Activated T-cell treated with anti-CD3 and anti-CD28 coated beads, Interleukin-2, amount 50 U/mL, for 72 hours (primary cell): ENCODE results near the gene TRMT1. TPM values are rescaled to one million over a fixed set of nuclear protein-coding genes. Genes with fewer than 3 reads are reported as not detected.

Experiments
- ATAC-seq, 2 donors: fragments of 150-1000 bp; cut with Tn5 transposase; replicated peaks in 1 of 2; 2 replicates each; pipeline ENCODE4 v1.10.0; 2021; ENCODE audit warnings: moderate library complexity in 2 of 2, mild to moderate bottlenecking in 1 of 2
- DNase-seq, 2 donors: peaks; one replicate each; pipeline ENCODE4 v3.0.0; 2021 to 2022; ENCODE audit warnings: mixed read lengths in 1 of 2
- H3K27ac Mint-ChIP-seq: one replicate; pipeline ENCODE4 v1.8.0; 2022; ENCODE audit warnings: mild to moderate bottlenecking, moderate library complexity, mixed read lengths
- H3K27me3 Mint-ChIP-seq: one replicate; pipeline ENCODE4 v1.8.0; 2022; ENCODE audit warnings: low read depth, mixed read lengths
- H3K36me3 Mint-ChIP-seq, 2 donors: one replicate each; pipeline ENCODE4 v1.8.0; 2022; ENCODE audit warnings: mixed read lengths in 2 of 2, mild to moderate bottlenecking in 1 of 2; ENCODE audit not compliant: insufficient read depth in 2 of 2
- H3K4me1 Mint-ChIP-seq: one replicate; pipeline ENCODE4 v1.8.0; 2022; ENCODE audit warnings: low read depth, mixed read lengths
- H3K4me3 Mint-ChIP-seq, 2 donors: one replicate each; pipeline ENCODE4 v1.8.0; 2022; ENCODE audit warnings: mild to moderate bottlenecking in 2 of 2, mixed read lengths in 2 of 2, moderate library complexity in 2 of 2
- H3K9me3 Mint-ChIP-seq, 2 donors: one replicate each; pipeline ENCODE4 v1.8.0; 2022; ENCODE audit warnings: mixed read lengths in 2 of 2
- total RNA-seq, 2 donors: library from RNA; stranded (reverse); gene quantifications; one replicate each; pipeline ENCODE4 v1.2.3, GENCODE V29; 2022

Gene TRMT1
- total RNA-seq, 2 donors from 2014 or later, result 41.0 to 46.0 TPM

DNA sequence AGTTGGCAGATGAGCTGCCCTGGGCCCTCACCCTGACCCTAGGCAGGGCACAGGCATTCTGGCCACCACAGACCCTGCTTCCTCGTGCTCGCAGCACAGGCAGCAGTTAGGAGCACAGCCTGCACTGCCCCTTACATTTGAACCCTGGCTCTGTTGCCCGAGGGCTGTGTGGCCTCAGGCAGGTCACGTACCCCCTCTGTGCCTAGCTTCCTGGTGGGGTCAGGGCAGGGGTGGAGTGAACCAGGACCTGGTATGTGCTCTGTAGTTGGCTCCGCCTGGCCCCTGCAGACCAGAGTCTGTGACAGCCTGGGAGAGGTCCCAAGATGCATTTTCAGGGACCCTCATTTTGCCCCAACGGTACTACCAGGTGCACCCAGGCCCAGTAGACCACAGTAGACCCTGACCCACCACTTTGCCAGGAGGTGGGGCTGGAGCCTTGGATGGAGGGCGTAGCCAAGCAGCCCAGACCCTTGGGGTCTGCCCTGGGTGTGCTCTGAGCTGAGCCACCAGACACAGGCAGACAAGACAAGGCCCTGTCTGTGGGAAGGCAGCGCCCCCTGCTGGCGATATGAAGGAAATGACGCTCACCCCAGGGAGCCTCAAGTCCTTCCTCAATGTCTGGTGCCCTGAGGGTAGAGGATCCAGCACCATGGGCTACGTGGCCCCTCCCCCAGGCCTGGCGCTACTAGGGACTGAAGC lies 23.0 kb downstream of the TRMT1 start:
- Mint-ChIP-seq H3K36me3 (no peaks in the 10 kb centered on the region), H3K9me3 (no peaks in the 10 kb centered on the region), H3K4me3 (no peak overlapping the region), H3K27me3 (peaks cover 35% of the 10 kb centered on the region), H3K27ac (no peak overlapping the region), H3K4me1 (peaks cover 33% of the 10 kb centered on the region)
- peak; percentile 78 to 82 for ATAC-seq
- peak; percentile 78 to 86 for DNase-seq

DNA sequence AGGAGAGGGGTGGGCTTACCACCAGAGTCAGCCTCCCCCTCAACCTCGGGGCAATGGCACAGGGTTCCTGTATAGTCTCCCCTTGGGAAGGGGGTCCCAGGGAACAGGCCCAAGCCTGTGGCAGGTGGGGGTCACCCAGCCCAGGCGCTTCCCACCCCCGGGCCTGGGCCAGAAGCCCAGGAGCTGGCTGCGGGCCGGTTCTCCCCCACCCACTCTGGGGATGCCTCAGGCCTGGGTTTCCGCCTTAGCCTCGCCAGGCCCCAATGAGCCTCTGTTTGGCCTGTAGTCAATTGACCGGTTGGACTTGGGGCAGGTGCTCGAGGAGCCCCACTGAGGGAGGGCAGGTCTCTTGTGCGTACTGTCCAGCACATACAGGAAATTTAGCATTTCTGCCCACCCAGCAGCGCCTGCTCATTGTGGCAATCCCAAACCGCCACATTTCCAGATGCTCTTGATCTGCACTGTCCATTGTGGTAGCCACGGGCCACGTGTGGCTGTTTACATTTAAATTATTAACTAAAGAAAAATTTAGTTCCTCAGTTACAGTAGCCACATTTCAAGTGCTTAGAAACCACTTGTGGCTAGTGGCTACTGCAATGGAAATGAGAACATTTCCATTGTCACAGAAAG lies 23.8 kb downstream of the TRMT1 start:
- ATAC-seq (no peak), DNase-seq (no peak)
- Mint-ChIP-seq H3K4me1 (peaks cover 25% of the 10 kb centered on the region), H3K27me3 (peaks cover 27% of the 10 kb centered on the region), H3K27ac (no peak overlapping the region), H3K4me3 (no peak overlapping the region), H3K9me3 (no peaks in the 10 kb centered on the region), H3K36me3 (no peaks in the 10 kb centered on the region)

DNA sequence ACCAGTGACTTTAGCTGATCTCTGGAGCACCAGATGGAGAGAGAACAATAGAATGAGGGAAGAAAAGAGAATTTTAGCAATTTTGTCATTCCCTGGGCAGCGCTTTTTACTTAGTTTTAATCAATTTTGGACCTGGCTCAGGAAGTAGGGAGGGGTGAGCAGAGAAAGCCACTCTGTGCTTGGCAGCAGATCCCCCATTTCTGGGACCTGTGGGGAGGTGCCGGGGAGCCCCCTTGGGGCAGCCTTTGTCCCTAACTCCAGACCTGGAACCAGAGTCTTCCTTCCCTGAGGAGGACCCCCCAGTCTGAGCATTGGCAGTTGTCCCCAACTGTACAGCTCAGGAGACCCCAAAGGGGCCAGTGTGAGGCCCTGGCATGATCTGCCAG lies 24.4 kb downstream of the TRMT1 start:
- DNase-seq (no peak), ATAC-seq (no peak)
- Mint-ChIP-seq H3K9me3 (no peaks in the 10 kb centered on the region), H3K27me3 (peaks cover 24% of the 10 kb centered on the region), H3K4me1 (peaks cover 23% of the 10 kb centered on the region), H3K4me3 (no peak overlapping the region), H3K27ac (no peak overlapping the region), H3K36me3 (no peaks in the 10 kb centered on the region)

DNA sequence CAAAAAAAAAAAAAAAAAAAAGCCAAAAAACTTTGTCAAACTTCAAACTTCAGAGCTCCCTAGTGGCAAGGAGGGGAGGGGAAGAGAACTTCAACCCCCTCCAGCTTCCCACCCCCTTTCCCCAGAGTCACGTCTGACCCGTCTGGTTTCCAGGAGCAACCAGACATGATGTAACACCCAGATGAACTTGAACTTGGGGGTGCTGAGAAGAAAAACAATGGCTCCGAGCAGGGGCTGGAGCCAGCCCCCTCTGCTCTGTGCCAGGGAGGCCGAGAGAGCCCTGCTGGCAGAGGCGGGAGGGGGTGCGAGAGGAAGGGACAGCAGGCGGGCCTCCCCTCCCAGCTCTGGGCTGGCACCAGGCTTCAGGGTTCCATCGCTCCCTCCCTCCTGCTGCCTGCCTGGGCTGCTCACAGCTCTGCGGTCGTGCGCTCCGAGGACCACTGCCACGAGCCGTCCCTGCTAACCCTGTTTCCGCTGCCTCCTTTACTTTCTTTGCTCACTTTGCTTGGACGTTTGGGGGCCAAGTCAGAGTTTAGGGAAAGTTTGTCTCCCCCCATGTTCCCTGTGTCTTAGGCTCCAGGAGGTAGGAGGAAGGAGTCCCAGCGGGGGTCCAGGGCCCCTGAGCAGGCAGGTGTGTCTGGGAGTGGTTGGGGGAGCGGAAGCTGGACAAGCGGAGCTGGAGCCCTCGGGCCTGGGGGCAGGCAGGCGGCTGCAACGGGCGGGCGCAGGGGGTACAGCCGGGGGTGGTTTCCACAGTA lies 25.0 kb downstream of the TRMT1 start:
- Mint-ChIP-seq H3K27me3 (peaks cover 20% of the 10 kb centered on the region), H3K4me3 (no peak overlapping the region), H3K36me3 (no peaks in the 10 kb centered on the region), H3K27ac (no peak overlapping the region), H3K4me1 (peaks cover 19% of the 10 kb centered on the region), H3K9me3 (no peaks in the 10 kb centered on the region)
- ATAC-seq (no peak), DNase-seq (no peak)

DNA sequence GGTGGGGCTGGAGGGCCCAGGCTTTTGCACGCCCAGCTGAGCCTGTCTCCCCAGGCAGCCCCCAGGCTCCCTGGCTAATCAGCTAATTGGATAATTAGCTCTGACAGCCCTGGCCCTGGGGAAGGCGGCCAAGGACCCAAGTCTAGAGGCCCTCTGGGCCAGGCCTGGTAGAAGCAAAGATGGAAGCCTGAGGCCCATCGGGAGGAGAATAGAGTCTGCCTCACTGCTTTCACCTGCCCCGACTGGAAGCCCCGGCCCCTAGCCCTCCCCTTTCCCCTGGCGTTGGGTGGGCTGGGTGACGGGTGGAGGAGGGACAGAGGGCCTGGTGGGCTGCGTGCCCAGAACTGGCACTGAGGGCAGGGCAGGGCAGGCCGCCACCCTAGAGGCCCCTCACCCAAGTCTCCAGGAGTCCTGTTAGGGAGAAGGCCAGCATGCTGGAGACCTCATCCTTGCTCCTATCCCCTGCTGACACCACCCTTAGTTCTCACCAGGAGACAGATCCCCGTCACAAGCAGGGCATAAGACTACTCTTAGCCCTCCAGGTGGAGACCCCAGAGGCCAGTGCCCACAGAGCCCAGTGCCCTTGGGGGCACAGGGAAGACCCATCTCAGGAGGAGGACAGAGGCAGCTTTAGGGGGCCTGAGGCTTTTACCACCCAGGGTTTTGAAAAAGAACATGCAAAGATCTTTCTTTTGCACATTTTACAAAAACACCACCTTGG lies 25.9 kb downstream of the TRMT1 start:
- H3K27ac Mint-ChIP-seq, result no peak overlapping the region
- DNase-seq (no peak), ATAC-seq (no peak)
- H3K4me1 Mint-ChIP-seq, result peaks cover 12% of the 10 kb centered on the region
- peaks cover 12% of the 10 kb centered on the region for H3K27me3 Mint-ChIP-seq
- H3K36me3 Mint-ChIP-seq, result no peaks in the 10 kb centered on the region
- H3K4me3 Mint-ChIP-seq, result no peak overlapping the region
- H3K9me3 Mint-ChIP-seq, result no peaks in the 10 kb centered on the region

DNA sequence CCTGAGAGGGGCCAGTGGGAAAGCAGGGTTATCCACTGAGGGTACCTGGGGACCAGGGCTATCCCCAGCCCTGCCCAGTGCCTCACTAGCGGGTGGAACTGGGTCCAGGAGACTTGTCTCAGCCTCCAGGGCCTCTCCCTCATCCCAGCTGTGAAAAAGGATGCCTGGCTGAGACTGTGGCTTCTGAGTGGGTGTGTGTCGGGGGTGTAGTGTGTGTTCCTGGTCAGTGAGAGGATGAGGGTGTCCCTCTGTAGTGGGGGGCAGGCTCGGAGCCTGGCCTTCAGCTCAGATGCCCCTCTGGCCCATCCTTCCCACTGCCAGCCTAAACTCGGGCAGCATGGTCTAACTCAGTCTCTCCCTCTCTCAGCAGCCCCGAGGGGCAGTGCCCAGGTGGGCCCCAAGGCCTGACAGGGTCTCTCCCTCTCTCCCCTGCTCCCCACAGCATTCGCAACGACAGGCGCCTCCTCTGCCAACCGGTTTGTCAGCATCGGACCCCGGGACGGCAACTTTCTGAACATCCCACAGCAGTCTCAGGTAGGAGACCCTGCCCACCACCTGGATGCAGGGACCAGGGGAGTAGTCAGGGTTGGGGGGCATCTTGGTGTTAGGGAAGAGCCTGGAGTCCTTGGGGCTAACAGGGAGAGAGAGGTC lies 26.6 kb downstream of the TRMT1 start:
- Mint-ChIP-seq H3K27ac (no peak overlapping the region), H3K36me3 (no peaks in the 10 kb centered on the region), H3K27me3 (peaks cover 12% of the 10 kb centered on the region), H3K4me1 (peaks cover 12% of the 10 kb centered on the region), H3K4me3 (no peak overlapping the region), H3K9me3 (no peaks in the 10 kb centered on the region)
- DNase-seq, result no peak
- ATAC-seq, result no peak

DNA sequence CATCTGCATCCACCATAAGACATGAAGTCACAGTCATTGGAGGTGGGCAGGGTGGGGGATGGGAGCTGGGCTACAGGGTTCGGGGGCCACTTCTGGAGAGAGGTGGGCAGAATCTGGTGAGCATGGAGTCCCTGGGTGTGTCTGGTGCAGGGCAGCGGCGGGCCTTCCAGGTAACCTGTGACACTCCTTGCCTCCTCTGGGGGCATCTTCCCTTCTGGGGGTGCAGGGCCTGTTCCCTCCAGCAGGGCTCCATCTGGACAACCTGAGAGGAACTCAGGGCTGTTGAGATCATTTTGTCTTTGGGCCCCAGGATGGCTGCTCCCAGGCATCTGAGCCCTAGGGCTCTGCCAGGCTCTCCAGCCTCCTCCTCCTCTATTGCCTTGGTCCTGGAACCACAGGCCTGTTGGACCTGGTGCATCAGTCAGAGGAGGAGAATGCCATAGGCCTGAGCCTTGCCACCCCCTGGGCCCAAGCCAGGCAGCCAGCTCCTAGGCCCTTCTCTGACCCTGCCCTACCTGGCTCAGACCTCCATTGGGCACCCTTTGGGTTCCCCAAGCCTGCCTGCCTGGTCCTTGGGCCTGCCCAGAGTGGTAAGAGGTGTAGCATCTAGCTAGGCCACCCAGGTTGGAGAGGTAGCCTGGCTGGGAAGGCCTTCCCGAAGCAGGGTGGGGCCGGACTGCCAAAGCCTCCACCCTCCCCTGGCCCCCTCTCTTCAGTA lies 27.2 kb downstream of the TRMT1 start:
- H3K4me3 Mint-ChIP-seq, result no peak overlapping the region

DNA sequence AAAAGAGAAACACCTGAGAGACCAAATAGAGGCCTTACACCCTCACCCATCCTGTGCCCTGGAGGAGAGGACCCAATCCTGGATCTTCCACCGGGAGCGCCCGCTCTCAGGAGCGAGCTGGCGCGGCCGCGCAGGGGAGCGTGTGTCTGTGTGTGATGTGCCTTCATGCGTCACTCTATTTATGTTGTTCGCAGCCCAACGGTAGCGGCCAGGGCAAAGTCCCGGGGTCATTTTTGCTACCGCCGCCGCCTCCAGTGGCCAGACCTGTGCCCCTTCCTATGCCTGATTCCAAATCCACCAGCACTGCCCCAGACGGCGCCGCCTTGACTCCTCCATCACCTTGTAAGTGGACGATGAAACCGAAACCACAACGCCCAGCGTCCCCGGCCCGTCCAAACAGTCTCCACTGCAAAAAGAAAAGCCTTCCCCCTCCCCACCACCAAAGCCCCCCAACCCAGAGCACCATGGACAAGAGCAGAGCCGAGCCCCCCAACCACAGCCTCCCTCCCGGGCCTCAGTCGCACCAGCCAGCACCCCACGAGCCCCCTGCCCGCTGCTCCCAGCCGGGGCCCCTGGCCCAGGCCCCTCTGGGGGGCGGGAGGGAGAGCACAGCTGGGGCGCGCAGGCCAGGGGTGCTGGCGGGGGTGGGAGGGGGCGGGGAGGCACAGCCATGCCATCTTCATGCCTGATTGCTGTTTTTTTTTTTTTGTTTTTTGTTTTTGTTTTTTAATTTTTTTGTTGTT lies 28.6 kb downstream of the TRMT1 start:
- Mint-ChIP-seq H3K4me1 (no peaks in the 10 kb centered on the region), H3K9me3 (no peaks in the 10 kb centered on the region), H3K27ac (no peak overlapping the region), H3K36me3 (no peaks in the 10 kb centered on the region), H3K4me3 (no peak overlapping the region), H3K27me3 (no peaks in the 10 kb centered on the region)
- DNase-seq, result no peak
- ATAC-seq, result no peak

More for the DNA sequence above, 27.2 kb downstream of the TRMT1 start:
- ATAC-seq (peak in 1 of 2 donors; percentile 50), DNase-seq (no peak)
- Mint-ChIP-seq H3K4me1 (peaks cover 6% of the 10 kb centered on the region), H3K36me3 (no peaks in the 10 kb centered on the region), H3K9me3 (no peaks in the 10 kb centered on the region), H3K27ac (no peak overlapping the region), H3K27me3 (peaks cover 5% of the 10 kb centered on the region)

DNA sequence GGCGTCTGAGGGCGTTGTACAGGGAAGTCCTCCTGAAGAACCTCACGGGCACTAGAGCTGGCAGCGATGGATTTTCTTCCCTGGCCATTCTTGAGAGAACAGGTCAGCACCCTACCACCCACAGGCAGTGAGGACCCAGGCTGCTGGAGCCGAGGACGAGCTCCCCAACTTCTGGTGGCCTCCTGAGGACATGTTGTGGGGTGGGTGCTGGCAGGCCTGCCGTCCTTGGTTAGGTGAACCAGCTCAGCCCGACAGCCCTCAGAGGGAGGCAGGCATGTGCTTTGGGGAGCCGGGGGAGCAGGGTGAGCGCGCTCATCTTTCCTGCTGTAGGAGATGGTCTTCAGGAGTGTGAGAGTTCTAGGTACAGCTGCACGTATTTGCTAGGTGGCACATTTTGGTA lies 29.2 kb downstream of the TRMT1 start:
- ATAC-seq, result no peak
- Mint-ChIP-seq H3K4me1 (no peaks in the 10 kb centered on the region), H3K27me3 (no peaks in the 10 kb centered on the region), H3K4me3 (no peak overlapping the region), H3K9me3 (no peaks in the 10 kb centered on the region), H3K27ac (no peak overlapping the region), H3K36me3 (no peaks in the 10 kb centered on the region)
- DNase-seq, result no peak

DNA sequence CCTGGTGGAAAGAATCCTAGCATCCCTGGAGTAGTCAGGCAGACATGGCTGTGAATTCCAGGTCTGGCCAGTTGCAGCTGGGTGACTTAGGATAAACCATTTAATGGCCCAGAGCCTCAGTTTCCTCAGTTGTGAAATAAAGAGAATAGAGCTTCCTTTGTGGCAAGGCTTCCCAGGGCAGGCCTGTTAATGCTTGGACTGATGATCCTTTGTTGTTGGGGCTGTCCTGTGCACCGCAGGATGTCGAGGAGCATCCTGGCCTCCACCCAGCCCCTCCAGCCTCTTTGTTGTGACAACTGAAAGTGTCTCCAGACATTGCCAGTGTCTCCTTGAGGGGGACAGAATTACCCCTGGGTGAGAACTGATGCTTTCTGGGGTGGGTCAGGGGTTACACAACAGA lies 30.2 kb downstream of the TRMT1 start:
- ATAC-seq (no peak), DNase-seq (no peak)
- Mint-ChIP-seq H3K36me3 (no peaks in the 10 kb centered on the region), H3K9me3 (no peaks in the 10 kb centered on the region), H3K27me3 (no peaks in the 10 kb centered on the region), H3K4me1 (no peaks in the 10 kb centered on the region), H3K4me3 (no peak overlapping the region), H3K27ac (no peak overlapping the region)

DNA sequence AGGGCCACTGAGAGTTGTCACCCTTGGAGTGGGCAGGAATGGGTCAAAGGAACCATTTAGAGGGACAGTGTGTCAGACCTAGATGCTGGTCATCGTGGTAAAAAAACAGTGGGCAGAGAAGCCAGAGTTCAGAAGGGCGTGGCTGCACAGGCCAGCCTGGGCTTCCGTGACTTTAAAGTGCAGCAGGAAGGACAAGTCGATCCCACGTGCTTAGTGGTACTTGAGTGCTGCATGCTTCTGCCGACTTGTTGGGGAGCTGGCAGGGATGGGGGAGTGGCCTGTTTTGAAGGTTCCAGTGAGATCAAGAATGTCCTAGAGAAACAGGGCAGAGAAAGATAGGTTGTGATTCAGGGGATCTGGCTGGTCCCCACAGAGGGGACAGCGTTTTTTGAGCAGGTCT lies 30.9 kb downstream of the TRMT1 start:
- DNase-seq, result no peak
- Mint-ChIP-seq H3K27me3 (no peaks in the 10 kb centered on the region), H3K27ac (no peak overlapping the region), H3K9me3 (no peaks in the 10 kb centered on the region), H3K36me3 (no peaks in the 10 kb centered on the region), H3K4me3 (no peak overlapping the region), H3K4me1 (no peaks in the 10 kb centered on the region)
- ATAC-seq, result no peak

DNA sequence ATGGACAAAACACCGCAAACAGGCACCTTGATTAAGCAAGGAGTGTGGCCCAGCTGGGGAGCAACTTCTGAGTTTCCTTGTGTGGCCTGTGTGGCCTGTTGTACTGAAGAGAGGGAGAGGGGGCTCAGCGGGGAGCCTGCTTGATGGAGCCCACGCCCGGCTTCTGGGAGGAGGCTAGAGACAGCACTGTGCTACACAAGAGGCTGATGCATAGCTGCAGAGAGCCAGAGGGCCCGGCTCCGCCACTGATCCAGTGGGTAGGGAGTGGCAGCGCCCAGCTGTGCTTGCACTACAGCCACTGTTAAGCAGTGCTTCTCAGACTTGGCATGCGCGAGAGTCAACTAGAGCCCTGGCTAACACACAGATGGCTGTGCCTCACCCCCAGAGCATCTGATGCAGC lies 32.9 kb downstream of the TRMT1 start:
- no peaks in the 10 kb centered on the region for H3K36me3 Mint-ChIP-seq
- H3K27me3 Mint-ChIP-seq, result no peaks in the 10 kb centered on the region
- ATAC-seq (no peak), DNase-seq (no peak)
- H3K4me1 Mint-ChIP-seq, result no peaks in the 10 kb centered on the region
- no peaks in the 10 kb centered on the region for H3K9me3 Mint-ChIP-seq
- H3K4me3 Mint-ChIP-seq, result no peak overlapping the region
- H3K27ac Mint-ChIP-seq, result no peak overlapping the region
